GM18499 (cell line): ENCODE data around the gene ERBB2.
"Not testable (repeated sequence)": the region's sequence is repeated elsewhere in the genome, so short reads cannot be mapped to it uniquely, and the experiment has no call there.

Experiments
- ATAC-seq: cut with Tn5 transposase; IDR thresholded peaks from one replicate; pipeline ENCODE4 v1.9.1; 2021; ENCODE audit warnings: moderate number of reproducible peaks; ENCODE audit not compliant: insufficient read depth, unreplicated experiment

The ERBB2 gene

DNA sequence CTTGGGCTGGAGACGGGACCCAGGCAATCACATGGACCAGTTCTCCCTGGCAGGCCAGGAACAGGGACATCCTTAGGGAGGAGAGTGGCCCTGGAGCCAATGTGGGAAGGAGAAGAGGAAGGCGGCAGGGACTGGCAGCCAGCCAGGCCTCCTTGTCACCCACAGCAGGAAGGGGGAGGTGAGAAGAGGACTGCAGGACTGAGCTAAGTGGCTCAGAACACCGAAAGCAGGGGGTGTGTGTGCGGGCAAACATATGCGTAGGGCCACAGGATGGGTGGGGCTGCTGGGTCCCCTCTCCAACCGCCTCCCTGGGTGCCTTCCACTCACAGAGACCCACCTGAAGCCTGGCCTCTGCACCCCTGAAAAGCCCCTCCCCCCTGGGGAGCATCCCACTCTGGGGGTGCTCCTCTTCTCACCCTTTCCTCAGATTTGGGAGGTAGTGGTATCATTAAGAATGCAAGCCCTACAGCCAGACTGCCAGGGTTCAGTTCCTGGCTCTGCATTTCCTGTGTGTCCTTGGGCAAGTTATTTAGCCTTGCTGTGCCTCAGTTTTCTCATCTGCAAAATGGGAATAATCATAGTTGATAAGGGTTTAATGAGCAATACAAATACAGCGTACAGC is 23.6 kb upstream of the ERBB2 start:
- no peak for ATAC-seq

DNA sequence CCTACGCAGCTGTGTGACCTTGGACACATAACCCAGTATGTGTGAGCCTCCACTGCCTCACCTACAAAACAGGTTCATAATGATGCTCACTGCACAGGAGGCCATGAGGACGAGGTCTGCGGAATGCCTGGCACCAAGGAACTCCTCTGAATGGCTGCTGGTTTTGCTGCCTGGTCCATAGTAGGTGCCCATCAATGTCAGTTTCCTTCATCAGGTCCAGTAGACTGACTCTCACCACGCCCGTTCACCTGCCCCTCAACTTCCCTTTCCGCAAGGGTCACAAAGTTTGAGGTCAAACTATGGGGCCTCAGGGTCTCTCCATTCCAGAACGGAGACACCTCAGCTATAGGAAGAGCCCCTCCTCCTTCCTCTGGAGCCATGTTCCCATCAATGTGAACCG is 22.8 kb upstream of the ERBB2 start:
- ATAC-seq, result no peak

DNA sequence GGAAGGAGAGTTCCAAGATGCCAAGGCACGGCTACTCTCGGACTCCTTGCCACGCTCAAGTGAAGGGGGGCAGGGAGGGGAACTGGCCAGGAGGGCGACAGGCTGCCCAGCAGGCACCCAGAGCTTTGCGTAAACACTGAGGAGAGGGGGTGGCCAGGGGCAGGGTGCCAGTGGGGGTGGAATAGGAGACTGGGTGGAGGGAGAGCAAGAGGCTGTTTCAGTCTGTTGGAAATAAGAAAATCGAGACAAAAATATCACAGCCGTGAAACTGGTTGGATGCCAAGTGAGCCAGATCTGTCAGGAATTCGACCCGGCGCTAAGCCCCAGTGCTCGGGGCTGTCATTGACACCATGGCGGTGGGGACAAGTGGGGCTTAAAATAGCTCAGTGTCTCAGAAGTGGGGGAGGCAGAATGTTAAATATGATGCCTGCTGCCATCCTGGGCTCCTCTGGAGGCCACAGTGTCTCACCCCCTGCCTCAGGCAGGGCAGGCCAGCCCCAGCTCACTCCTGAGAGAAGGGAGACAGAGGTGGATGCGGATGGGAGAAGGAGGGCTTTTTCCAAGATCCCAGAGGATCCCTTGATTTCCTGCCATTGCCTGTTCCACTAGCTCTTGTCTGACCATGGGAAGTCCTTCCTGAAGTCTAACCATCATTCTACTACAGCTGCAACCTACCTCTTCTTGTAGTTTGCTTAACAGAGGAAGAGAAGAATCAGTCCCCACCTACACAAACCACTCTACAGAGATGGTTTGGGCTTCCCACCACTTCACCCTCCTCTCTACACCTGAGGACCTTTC is 22.1 kb upstream of the ERBB2 start:
- no peak for ATAC-seq

DNA sequence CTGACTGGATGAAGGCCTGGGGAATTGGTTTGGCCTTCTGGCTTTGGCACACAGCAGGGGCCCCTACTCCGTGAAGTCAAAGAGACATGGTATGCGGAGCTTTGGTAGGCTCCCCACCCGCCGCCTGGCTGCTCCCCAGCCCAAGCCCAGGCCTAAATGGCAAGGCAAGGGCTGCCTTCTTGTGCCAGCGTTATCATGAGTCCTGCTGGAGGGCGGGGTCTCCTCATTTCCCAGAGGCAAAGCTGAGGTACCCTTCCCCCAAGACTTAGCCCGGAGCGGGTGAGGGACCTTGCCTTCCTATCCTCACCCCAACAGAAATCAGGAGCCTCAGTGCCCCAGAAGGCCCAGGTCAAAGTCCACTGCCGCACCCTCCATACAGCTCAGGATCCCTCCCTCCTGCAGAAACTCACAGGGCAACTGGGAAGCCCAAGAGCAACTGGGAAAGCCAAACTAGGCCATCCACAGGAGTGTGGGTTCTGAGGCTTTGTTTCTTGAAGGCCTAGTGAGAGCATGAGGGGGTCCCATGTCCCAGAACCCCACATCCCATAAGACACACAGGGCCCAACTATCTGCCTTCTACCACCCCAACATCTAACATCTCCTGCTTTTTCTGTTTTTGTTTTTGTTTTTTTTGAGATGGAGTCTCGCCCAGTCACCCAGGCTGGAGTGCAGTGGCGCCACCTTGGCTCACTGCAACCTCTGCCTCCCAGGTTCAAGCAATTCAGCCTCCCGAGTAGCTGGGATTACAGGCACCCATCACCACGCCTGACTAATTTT is 21.3 kb upstream of the ERBB2 start:
- ATAC-seq, result no peak

DNA sequence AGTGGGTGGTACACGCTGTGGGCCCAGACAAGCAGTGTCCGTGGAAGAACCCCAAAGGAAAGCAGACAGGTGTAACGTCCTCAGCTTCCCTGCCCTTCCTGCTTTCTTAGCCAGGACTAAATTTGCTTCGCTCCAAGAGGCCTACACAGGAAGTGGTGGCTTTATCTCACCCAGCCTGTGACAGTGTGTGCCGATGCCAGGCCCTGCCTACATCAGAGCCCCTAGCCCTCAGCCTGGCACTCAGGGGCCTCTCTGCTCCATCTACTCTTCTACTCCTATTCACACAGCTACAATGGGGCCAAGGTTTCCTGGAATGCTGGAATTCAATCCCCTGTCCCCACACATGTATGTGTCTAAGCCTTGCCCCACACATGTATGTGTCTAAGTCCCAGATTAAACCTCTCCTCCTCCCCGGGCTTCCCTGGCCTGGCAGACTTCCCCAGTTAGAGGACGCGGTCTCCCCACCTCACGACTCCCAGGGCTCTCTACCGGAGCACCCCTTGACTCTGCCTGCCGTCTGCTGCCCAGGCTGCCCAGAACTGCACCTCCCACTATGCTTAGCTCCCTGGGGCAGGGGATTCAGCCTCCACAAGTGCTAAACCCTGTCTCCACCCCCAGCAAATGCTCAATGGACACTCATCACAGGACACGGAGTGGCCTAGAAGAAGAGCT is 20.2 kb upstream of the ERBB2 start:
- no peak for ATAC-seq

DNA sequence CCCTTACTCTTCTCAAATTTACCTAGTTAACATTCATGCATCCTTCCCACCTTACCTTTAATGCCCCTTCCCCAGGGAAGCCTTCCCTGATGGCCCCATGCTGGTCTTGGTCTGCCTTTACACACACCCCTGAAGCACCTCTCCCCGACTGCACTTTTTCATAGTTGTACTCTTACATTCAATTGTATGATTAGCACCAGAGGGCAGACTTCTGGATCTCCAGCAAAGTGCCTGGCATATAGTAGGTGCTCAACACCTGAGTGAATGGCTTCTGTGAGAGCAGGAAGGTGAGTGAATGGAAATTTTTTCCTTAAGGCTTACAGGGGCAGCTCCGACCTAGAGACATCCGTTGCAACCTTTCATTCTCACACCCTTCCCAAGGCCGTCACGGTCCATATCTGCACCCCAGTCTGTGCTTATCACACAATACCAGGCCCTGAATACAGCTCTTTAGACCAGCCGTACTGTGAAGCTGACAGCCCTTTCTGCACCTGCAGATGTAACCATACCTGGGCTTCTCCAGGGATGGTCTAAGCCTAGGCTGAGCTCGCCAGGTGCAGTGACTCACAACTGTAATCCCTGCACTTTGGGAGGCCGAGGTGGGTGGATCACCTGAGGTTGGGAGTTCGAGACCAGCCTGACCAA is 16.4 kb upstream of the ERBB2 start:
- ATAC-seq, result no peak

DNA sequence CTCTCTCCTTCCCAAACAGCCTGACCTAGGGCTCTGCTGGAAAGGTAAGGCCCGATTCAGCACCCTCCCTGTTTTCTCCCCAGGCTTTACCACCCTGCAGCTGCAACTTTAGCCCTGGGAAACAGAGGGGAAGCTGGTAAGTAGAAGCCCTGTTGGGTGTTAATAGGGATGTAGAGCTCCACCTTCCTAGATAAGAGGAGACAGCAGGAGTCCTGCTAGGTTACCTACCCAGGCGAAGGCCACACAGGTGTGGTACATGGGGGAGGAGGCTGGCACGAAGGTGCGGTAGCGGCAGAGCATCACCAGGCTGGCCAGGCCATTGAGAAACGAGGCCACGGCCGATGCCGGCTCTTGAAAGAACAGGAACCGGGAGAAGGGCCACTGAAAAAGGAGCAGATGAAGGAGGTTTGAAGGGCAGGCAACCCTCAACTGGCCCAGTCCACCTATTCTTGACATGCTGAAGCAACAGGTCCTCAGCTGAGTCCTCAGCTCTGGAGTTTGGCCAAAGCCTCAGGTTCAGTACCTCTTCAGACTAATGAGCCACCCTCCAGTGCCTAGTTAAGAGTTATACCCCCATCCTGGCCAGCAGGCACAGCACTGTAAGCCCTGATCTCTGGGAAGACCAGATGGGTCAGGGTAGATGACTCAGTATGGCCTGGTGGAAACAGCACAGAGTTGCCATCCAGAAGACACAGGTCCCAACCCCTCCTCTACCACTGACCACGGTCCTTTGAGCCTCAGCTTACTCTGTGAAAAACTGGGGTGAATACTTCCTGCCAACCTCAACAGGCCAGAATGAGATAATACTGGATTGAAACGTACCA is 15.3 kb upstream of the ERBB2 start:
- no peak for ATAC-seq

DNA sequence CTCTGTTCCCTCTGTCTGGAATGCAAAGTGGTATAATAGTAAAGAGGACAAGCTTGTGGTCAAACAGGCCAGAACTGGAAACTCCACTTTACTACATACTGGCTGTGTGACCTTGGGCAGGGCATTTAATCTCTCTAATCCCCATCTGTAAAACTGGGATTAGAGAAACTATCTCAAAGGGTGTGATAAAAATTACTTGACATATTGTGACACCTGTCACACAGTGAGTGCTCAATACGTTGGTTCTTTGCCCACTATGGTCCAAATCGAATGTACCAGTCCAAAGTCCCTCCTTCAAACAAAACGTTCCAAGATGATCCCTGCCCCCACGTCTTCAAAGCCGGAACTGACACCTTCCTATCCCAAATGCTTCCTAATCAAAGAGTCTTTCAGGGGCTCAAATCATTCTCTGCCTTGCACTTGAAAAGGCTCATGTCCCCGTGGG is 12.7 kb upstream of the ERBB2 start:
- no peak for ATAC-seq

DNA sequence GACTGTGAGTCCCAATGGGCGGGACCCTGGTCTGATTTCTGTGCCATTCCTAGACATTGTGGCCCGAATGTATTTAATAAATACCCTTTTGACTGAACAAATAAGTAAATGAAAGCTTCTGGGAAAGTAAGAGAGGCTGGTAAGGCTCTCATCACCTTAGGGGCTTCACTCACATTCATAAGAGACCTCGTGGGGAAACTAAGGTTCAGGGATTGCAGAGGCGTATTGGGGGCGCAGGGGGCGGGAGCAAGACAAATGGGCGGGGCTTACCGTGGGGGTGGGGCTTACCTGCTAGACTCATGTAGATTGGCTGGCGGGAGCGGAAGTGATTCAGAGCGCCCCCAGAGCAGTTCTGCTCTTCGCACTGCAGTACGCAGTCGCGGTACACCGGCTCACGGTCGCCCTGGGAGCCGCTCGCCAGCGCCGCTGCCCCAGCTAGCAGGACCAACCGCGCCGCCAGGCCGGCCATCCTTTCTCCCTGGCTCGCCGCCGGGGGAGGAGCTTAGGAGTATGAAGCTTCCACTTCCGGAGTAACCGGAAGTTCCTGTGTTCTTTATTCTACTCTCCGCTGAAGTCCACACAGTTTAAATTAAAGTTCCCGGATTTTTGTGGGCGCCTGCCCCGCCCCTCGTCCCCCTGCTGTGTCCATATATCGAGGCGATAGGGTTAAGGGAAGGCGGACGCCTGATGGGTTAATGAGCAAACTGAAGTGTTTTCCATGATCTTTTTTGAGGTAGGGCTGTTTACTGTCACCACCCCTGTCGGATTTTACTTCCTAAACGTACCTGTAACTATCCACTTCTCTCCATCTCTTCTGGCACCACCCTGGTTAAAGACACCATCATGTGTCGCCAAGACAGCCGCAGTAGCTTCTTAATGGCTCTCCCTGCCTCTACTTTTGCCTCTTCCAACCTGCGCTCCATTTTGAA is 12.1 kb upstream of the ERBB2 start, which contains the start of gene PGAP3:
Gene PGAP3 (minus strand): TSS at position 512 of the 929 bp plus-strand sequence. CDS start 43 bp downstream, at position 469.
- ATAC-seq, result no peak

DNA sequence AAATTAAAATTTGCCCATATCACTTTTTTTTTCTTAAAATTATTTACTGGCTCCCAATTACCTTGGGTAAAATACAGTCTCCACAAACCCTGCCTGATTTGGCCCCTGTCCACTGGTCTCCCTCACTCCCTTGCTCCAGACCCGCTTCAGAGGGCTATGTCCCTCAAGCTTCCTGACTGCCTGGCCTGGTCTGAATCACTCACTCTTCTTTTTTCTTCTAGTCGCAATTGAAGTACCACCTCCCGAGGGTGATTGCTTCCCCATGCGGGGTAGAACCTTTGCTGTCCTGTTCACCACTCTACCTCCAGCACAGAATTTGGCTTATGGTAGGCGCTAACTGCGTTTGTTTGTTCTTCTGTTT is 11.4 kb upstream of the ERBB2 start:
- ATAC-seq, result no peak

DNA sequence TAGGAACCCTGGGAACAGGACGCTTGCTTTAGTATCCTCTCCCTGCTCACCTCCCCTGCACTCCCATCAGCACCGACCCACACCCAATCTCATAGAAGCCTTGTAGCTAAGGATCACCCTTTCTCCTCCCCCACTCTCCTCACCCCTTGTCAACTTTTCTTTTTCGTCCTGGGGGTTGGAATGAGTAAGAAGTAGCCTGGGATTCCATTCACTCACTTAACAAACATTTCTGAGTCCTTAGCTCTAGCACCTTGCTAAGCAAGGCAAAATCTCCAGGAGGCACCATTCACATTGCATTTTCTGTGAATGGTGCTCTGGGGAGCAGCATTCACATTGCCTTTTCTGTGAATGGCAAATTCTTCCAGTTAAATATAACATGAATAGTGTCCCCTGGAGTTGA is 10.9 kb upstream of the ERBB2 start:
- ATAC-seq, result no peak

DNA sequence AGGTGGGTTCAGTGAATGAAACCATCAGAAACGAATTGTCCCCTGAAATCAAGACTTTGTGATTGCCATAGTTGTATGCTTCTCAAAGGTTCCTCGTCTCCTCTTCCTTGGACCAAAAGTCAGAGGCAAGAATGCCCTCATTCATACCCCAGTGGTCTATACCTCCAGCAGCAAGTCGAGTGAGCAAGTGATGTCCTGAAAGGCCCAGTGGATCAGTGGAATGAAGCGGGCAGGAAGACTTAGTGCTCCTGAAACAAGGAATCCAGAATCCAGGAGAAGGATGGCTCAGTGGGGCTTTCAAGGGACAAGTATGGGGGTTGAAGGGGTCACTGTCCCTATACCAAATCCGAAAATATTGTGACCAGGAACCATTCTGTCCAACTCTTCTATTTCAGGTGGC is 5.3 kb upstream of the ERBB2 start:
- ATAC-seq, result no peak

DNA sequence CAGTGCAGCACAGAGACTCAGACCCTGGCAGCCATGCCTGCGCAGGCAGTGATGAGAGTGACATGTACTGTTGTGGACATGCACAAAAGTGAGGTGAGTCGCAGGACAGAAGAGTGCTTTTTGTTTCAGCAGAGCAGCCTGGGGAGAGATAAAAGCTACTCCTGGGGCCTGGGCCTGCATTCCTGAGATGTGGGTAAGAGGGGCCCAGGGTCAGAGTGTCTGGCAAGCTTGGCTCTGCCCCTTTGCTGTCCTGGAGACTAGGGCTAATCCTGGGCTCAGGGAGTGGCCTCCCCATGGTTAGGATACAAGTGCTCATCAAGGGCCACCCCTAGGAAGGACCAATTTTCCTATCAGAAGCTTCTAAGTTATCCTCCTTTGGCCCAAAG is 4.8 kb upstream of the ERBB2 start:
- no peak for ATAC-seq

DNA sequence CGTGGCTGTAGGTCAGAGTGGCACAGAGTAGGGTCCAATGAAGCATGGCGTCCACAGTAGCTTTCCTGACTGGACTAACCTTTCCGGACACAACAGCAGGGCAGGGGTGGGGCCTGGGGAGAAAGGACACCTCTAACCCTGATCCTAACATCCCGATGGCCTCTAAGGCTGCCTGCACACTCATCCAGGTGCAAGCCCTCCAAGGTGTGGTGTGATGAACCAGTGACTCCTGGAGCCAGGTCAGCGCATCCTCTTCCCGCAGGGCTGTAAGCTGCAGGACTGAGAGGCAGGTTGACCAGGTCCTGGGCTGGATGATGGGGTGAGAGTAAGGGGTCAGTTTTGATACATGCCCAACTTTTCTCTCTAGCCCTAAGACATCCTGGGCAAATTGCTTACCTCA is 3.1 kb upstream of the ERBB2 start:
- ATAC-seq, result no peak

DNA sequence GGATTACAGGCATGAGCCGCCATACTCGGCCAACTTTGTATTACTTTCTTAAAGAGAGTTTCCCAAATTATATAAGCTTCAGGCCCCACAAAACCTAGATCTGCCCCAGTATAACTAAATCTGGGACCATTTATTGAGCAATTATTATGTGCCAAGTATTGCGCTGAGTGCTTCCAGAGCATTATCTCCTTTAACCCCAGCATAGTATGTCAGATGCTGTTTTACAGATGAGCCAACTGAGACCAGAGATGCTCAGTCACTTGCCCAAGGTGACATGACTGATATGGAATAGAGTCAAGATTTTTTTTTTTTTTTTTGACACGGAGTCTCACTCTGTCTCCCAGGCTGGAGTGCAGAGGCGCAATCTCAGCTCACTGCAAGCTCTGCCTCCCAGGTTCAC is 1.9 kb upstream of the ERBB2 start:
- ATAC-seq, result no peak

DNA sequence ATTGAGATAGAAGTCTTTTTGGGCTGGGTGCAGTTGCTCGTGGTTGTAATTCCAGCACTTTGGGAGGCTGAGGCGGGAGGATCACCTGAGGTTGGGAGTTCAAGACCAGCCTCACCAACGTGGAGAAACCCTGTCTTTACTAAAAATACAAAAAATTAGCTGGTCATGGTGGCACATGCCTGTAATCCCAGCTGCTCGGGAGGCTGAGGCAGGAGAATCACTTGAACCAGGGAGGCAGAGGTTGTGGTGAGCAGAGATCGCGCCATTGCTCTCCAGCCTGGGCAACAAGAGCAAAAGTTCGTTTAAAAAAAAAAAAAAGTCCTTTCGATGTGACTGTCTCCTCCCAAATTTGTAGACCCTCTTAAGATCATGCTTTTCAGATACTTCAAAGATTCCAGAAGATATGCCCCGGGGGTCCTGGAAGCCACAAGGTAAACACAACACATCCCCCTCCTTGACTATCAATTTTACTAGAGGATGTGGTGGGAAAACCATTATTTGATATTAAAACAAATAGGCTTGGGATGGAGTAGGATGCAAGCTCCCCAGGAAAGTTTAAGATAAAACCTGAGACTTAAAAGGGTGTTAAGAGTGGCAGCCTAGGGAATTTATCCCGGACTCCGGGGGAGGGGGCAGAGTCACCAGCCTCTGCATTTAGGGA is 577 bp upstream of the ERBB2 start:
- ATAC-seq, result not testable (repeated sequence)

DNA sequence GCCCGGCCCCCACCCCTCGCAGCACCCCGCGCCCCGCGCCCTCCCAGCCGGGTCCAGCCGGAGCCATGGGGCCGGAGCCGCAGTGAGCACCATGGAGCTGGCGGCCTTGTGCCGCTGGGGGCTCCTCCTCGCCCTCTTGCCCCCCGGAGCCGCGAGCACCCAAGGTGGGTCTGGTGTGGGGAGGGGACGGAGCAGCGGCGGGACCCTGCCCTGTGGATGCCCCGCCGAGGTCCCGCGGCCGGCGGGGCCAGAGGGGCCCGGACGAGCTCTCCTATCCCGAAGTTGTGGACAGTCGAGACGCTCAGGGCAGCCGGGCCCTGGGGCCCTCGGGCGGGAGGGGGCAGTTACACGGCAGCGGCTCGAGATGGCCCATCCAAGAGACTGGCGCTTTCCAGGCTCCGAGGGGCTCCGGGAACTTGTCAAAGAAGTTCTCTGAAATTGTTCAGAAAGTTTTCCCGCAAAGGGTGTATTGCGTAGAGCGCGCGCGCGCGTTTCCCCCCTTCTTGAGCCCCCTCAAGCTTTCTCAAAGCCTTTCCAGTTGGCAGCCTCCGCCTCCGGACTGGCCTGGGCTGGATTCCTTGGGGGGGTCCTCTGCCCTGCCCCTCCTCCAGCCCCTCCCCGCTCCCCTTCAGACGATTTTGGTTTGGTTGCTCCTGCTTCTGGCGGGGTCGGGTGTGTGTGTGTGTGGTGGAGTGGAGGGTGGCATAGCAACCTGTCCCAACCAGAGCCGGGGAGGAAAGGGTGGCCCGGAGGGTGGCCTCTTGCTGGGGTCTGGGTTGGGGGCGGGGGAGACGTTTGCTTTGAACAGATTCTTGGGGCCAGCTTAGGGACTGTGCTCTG is 504 bp downstream of the ERBB2 start:
- no peak for ATAC-seq
